ENCODE data around the gene SPACA7.

The SPACA7 gene

DNA sequence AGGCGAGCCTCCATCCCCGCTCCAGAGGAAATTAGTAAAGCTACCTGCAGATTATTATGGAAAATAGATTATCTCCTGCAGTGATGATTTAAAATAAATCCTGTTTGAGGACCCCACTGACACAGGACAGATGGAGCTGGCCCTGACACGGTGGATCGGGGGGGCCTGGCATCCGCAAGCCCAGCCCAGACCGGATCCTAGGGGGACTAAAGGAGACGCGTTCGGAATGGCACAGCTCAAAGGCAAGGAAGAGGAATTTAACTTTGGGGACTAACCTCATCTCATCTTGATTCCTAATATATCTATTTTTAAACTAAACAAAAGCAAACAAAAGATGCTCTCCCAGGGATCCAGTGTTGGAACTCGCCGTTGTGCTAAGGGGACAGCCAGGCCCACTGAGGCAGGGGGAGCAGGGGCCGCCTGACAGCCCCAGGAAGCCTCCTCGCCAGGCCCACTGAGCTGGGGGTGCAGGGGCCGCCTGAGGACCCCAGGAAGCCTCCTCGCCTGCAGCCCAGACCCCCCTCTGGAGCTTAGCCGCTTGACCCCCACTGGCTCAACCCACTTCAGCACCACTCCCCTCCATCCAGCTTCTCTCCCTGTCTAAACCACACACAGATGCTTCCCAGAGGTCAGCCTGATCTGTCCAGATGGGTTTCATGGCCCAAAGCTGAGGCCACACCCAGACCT, 78.6 kb downstream of the SPACA7 start:
- H3K27me3 ChIP-seq: no peaks in the 10 kb centered on the region
- TF ChIP-seq, protein P1, sequence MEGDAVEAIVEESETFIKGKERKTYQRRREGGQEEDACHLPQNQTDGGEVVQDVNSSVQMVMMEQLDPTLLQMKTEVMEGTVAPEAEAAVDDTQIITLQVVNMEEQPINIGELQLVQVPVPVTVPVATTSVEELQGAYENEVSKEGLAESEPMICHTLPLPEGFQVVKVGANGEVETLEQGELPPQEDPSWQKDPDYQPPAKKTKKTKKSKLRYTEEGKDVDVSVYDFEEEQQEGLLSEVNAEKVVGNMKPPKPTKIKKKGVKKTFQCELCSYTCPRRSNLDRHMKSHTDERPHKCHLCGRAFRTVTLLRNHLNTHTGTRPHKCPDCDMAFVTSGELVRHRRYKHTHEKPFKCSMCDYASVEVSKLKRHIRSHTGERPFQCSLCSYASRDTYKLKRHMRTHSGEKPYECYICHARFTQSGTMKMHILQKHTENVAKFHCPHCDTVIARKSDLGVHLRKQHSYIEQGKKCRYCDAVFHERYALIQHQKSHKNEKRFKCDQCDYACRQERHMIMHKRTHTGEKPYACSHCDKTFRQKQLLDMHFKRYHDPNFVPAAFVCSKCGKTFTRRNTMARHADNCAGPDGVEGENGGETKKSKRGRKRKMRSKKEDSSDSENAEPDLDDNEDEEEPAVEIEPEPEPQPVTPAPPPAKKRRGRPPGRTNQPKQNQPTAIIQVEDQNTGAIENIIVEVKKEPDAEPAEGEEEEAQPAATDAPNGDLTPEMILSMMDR (IDR thresholded peaks at IDR 0.05): no peak
- no peaks in the 10 kb centered on the region for H3K9me3 ChIP-seq
- H3K4me1 ChIP-seq (ENCODE audit: control insufficient read depth in 1 of 2, insufficient read depth in 1 of 2, low read depth in 1 of 2, low read length in 1 of 2): no peaks in the 10 kb centered on the region
- H3K4me3 ChIP-seq (ENCODE audit: low read depth in 1 of 2, low read length in 1 of 2): no peak overlapping the region
- H3K36me3 ChIP-seq: no peaks in the 10 kb centered on the region
- H3K27ac ChIP-seq: no peak overlapping the region

DNA sequence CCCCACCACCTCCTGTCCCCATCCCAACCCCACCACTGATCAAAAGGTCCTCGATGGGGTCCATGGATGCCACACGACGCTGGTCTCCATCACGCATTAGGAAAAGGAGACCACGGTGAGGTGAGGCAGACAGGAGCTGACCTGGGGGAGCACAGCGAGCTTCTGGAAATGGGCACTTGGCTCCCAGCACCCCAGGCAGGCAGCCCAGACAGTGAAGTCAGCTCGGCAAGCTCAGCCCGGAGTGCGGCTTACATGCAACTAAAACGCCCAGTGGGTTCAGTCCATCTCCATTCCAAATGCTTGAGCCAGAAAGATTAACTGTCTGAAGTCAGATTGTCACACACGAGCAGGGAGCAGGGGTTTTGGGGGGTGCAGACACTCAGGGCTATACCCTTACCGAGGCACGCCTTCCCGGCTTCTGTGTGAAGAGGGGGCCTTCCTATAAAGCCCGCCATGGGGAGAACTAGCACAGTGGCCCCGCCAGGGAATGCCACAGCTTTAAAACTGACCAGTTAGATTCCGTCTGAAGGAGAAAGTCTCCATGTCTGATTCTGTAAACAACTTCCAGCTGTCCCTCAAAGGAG, 79.4 kb downstream of the SPACA7 start:
- Histone ChIP-seq H3K4me3 (ENCODE audit: low read depth in 1 of 2, low read length in 1 of 2) (no peak overlapping the region), H3K27me3 (no peaks in the 10 kb centered on the region), H3K27ac (no peak overlapping the region), H3K9me3 (no peaks in the 10 kb centered on the region), H3K36me3 (no peaks in the 10 kb centered on the region), H3K4me1 (ENCODE audit: control insufficient read depth in 1 of 2, insufficient read depth in 1 of 2, low read depth in 1 of 2, low read length in 1 of 2) (no peaks in the 10 kb centered on the region)
- TF ChIP-seq, protein P1 (IDR thresholded peaks at IDR 0.05): no peak

DNA sequence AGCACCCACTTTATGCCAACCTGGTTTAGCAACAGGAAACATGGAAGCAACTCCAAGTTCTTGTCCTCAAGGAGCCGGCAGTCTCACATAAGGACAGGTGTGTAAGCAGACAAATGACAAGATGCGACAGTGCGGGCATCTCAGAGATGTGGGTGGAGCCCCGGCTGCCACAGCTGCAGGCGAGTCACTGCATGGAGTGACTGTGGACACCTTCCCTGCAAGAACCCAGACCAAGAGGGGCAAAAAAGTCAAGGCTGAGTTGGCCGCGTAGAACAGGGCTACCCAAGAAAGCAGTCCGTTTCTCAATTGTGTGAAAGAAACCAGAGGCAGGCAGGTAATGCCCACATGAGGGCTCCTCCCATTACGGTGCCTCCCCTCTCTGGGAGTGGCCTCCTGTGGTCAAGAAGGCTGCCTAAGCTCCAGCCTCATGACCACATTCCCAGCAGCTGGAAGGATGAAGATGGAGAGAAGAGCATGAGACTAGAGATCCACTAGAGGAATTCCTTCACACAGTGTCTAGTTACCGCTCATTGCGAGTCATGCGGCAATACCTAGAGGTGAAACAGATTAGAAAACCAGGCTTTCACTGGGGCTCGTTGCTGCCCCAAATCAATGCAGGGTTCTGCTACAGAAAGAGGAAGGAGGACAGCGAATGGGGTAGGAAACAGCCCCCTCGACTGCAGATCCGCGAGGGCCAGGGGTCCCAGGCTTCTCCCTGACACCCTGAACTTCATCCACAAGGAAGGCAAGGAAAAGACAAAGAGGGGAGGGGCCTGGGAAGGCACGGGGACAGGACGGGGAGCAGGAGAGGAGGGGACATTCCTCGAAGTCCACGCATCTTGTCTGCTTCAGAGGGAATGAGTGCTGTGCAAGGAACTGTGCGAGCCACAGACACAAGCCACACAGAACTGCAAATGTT, 80.2 kb downstream of the SPACA7 start:
- H3K9me3 ChIP-seq: no peaks in the 10 kb centered on the region
- TF ChIP-seq, protein P1 (IDR thresholded peaks at IDR 0.05): no peak
- no peaks in the 10 kb centered on the region for H3K4me1 ChIP-seq (ENCODE audit: control insufficient read depth in 1 of 2, insufficient read depth in 1 of 2, low read depth in 1 of 2, low read length in 1 of 2)
- no peak overlapping the region for H3K27ac ChIP-seq
- H3K4me3 ChIP-seq (ENCODE audit: low read depth in 1 of 2, low read length in 1 of 2): no peak overlapping the region
- no peaks in the 10 kb centered on the region for H3K27me3 ChIP-seq
- no peaks in the 10 kb centered on the region for H3K36me3 ChIP-seq

DNA sequence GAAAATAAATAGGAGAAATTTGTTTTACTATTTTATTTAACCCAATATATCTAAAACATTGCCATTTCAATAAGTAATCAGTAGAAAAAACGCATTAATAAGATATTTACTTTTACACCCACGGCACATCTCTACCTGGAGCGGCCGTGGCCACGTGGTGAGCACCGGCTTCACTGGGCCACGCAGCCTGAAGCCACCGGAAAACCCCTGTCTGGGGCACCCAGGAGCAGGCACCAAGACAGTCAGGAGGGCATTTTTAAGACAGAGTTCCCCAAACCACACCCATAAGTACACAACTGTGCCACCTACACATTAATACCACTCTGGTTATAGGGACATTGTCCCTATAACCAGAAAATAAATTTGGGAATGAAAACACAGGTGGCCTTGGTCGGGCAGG, 80.9 kb downstream of the SPACA7 start:
- H3K4me3 ChIP-seq (ENCODE audit: low read depth in 1 of 2, low read length in 1 of 2): no peak overlapping the region
- TF ChIP-seq, protein P1 (IDR thresholded peaks at IDR 0.05): no peak
- H3K27ac ChIP-seq: no peak overlapping the region
- H3K4me1 ChIP-seq (ENCODE audit: control insufficient read depth in 1 of 2, insufficient read depth in 1 of 2, low read depth in 1 of 2, low read length in 1 of 2): no peaks in the 10 kb centered on the region
- no peaks in the 10 kb centered on the region for H3K36me3 ChIP-seq
- no peaks in the 10 kb centered on the region for H3K9me3 ChIP-seq
- no peaks in the 10 kb centered on the region for H3K27me3 ChIP-seq

DNA sequence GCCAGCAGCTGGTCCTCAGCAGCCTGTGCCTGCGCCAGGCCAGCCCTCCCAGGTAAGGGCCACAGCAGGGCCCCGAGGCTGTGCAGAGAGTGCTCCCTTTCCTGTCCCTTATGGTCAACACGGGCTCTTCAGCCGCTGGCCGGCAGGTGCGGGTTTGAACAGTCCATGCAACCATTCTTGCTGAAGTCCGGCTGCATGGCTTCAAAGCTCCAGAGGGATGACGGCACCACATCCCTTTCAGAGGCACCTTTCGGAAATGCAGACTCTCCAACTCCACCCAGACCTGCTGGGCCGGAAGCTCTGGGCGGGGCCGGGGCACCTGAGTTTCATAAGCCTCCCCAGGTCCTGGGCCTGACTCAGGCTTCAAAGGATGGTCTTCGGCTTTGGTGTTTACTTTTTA, 81.3 kb downstream of the SPACA7 start:
- H3K27ac ChIP-seq: no peak overlapping the region
- TF ChIP-seq, protein P1 (IDR thresholded peaks at IDR 0.05): no peak
- H3K4me3 ChIP-seq (ENCODE audit: low read depth in 1 of 2, low read length in 1 of 2): no peak overlapping the region
- no peaks in the 10 kb centered on the region for H3K9me3 ChIP-seq
- H3K27me3 ChIP-seq: no peaks in the 10 kb centered on the region
- H3K36me3 ChIP-seq: no peaks in the 10 kb centered on the region
- no peaks in the 10 kb centered on the region for H3K4me1 ChIP-seq (ENCODE audit: control insufficient read depth in 1 of 2, insufficient read depth in 1 of 2, low read depth in 1 of 2, low read length in 1 of 2)
